ENCODE results near the gene ABLIM2. TPM values are rescaled to one million over a fixed set of nuclear protein-coding genes. Genes with fewer than 3 reads are reported as not detected.

The ABLIM2 gene
- total RNA-seq, 1 experiment from 2014 or later: 1.0 TPM

DNA sequence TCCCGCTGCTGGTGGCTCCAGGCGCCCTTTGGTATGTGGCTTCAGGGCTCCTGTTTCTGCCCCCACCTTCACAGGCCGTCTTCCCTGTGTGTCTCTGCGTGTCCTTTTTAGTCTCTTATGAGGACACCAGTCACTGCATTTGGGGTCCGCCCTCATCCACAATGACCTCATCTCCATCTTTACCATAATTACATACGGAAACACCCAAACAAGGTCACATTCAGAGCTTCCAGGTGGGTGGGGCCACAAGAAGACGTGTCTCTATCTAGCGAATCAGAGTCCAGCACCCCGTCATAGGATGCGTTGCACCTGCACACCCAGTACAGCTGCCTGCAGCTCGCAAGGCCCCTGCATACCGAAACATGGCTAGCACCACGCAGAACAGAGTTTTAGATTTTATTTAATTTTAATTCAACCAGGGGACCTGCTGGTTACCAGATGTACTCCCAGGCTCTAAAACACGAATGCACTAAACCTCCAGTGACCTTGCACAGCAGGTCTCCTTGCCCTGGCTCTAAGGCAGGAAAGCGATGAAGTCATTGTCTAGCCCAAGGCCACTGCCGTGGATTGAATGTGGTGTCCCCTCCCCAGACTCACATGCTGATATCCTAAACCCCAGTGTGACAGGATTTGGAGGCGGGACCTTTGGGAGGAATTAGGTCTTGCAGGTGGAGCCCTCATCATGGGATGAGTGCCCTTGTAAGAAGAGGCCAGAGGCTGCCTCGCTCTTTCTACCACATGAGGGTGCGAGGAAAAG lies 30.3 kb downstream of the ABLIM2 start:
- no peak overlapping the region for H3K4me3 Mint-ChIP-seq
- TF ChIP-seq, protein P1, sequence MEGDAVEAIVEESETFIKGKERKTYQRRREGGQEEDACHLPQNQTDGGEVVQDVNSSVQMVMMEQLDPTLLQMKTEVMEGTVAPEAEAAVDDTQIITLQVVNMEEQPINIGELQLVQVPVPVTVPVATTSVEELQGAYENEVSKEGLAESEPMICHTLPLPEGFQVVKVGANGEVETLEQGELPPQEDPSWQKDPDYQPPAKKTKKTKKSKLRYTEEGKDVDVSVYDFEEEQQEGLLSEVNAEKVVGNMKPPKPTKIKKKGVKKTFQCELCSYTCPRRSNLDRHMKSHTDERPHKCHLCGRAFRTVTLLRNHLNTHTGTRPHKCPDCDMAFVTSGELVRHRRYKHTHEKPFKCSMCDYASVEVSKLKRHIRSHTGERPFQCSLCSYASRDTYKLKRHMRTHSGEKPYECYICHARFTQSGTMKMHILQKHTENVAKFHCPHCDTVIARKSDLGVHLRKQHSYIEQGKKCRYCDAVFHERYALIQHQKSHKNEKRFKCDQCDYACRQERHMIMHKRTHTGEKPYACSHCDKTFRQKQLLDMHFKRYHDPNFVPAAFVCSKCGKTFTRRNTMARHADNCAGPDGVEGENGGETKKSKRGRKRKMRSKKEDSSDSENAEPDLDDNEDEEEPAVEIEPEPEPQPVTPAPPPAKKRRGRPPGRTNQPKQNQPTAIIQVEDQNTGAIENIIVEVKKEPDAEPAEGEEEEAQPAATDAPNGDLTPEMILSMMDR (conservative IDR thresholded peaks at IDR 0.05): no peak

More for the DNA sequence above, 30.3 kb downstream of the ABLIM2 start:
- no CpG with 5 or more reads among the region's 19 CpGs for WGBS (ENCODE audit: extremely low coverage, insufficient read length, low lambda C conversion rate)
- Mint-ChIP-seq H3K27me3 (ENCODE audit: low read depth) (no peaks in the 10 kb centered on the region; the same call in 1 of the 2 replicates), H3K36me3 (ENCODE audit: insufficient read depth in 1 of 3, low read depth in 3 of 3) (no peaks in the 10 kb centered on the region), H3K27ac (peak overlapping the region in 2 of 3 experiments; percentile 35 to 59; a peak in 2 of 7 replicates), H3K9me3 (no peaks in the 10 kb centered on the region), H3K4me1 (peaks cover 15 to 25% of the 10 kb centered on the region in 2 experiments)
- H4K20me1 ChIP-seq (ENCODE audit: control insufficient read depth, insufficient read depth, insufficient read length): no peaks in the 10 kb centered on the region
- no peaks in the 10 kb centered on the region for H3K79me1 ChIP-seq (ENCODE audit: insufficient read depth, low read depth, low read length, poor library complexity, severe bottlenecking)
- no peak overlapping the region for H2BK15ac ChIP-seq (ENCODE audit: low read depth, low read length)
- no peak overlapping the region for H3K4ac ChIP-seq (ENCODE audit: low read depth, low read length)
- H3K79me2 ChIP-seq (ENCODE audit: insufficient read depth, low read length): no peaks in the 10 kb centered on the region
- no peaks in the 10 kb centered on the region; the same call in 1 of the 2 replicates for H3K4me1 ChIP-seq (ENCODE audit: insufficient read depth, low read length)
- DNase-seq: peak; percentile 65
- no peak overlapping the region for H2BK20ac ChIP-seq (ENCODE audit: low read depth, low read length, poor library complexity, severe bottlenecking)
- H2BK12ac ChIP-seq (ENCODE audit: insufficient read length, low read depth, low read length): no peak overlapping the region
- peak overlapping the region; percentile 54 for H3K18ac ChIP-seq (ENCODE audit: insufficient read length, low read depth, low read length)
- H3K23me2 ChIP-seq (ENCODE audit: insufficient read length, low read depth, low read length, poor library complexity, severe bottlenecking): no peaks in the 10 kb centered on the region
- H3K9ac ChIP-seq (ENCODE audit: extremely low read depth, insufficient read length, low read length): no peak overlapping the region
- H3K27me3 ChIP-seq (ENCODE audit: insufficient read depth, low read length): no peaks in the 10 kb centered on the region
- no peak overlapping the region for H2BK5ac ChIP-seq (ENCODE audit: insufficient read length, low read length)
- H3K27ac ChIP-seq (ENCODE audit: insufficient read length, low read depth, low read length): no peak overlapping the region
- no peak overlapping the region for H3K56ac ChIP-seq (ENCODE audit: insufficient read length, low read depth, low read length)
- no peak overlapping the region for H2AFZ ChIP-seq (ENCODE audit: low read length)
- H3K23ac ChIP-seq (ENCODE audit: insufficient read length, low read depth, low read length): no peak overlapping the region
- H4K5ac ChIP-seq (ENCODE audit: insufficient read length, low read depth, low read length): no peak overlapping the region
- H3K9me3 ChIP-seq (ENCODE audit: control insufficient read depth, low read depth, low read length): no peaks in the 10 kb centered on the region
- no peak overlapping the region for H3K4me2 ChIP-seq (ENCODE audit: insufficient read depth, insufficient read length, low read length)
- no peak overlapping the region for H2AK5ac ChIP-seq (ENCODE audit: insufficient read length, low read length)
- H4K91ac ChIP-seq (ENCODE audit: insufficient read length, low read depth, low read length): no peak overlapping the region
- H2BK120ac ChIP-seq (ENCODE audit: low read depth, low read length, poor library complexity, severe bottlenecking): no peak overlapping the region
- H3K14ac ChIP-seq (ENCODE audit: insufficient read depth, low read length): no peak overlapping the region; the same call in none of the 2 replicates
- no peak overlapping the region for H3T11ph ChIP-seq (ENCODE audit: low read length)
- H4K8ac ChIP-seq (replicated peaks; ENCODE audit: insufficient read length, low read depth, low read length): no peak overlapping the region
